ENCODE measurements around the gene CFAP46.
"Not testable (repeated sequence)": the region's sequence is repeated elsewhere in the genome, so short reads cannot be mapped to it uniquely, and the experiment has no call there.

The CFAP46 gene

GRCh38 chr10:132962623-132963429, 20.5 kb upstream of the CFAP46 start:
- DNase-seq (ENCODE audit: low spot score) = no peak

- DNase-seq (ENCODE audit: low spot score) = peak; percentile 63
These were observed 19.6 kb upstream of the CFAP46 start for GRCh38 chr10:132961787-132962622.

- no peak for DNase-seq (ENCODE audit: low spot score)
These were observed 19.0 kb upstream of the CFAP46 start for GRCh38 chr10:132961420-132961786.

- DNase-seq (ENCODE audit: low spot score) = no peak
These were observed 18.5 kb upstream of the CFAP46 start for GRCh38 chr10:132960631-132961419.

GRCh38 chr10:132960071-132960472, 17.7 kb upstream of the CFAP46 start:
- no peak for DNase-seq (ENCODE audit: low spot score)

GRCh38 chr10:132959559-132959961, 17.2 kb upstream of the CFAP46 start:
- DNase-seq (ENCODE audit: low spot score) = no peak

GRCh38 chr10:132958883-132959558, 16.7 kb upstream of the CFAP46 start:
- DNase-seq (ENCODE audit: low spot score) = no peak

GRCh38 chr10:132957981-132958882, 15.9 kb upstream of the CFAP46 start:
- no peak for DNase-seq (ENCODE audit: low spot score)

- no peak for DNase-seq (ENCODE audit: low spot score)
These were observed 14.8 kb upstream of the CFAP46 start for GRCh38 chr10:132957131-132957530.

GRCh38 chr10:132956259-132956658, 13.9 kb upstream of the CFAP46 start:
- not testable (repeated sequence) for DNase-seq (ENCODE audit: low spot score)

GRCh38 chr10:132955479-132955878, 13.1 kb upstream of the CFAP46 start:
- DNase-seq (ENCODE audit: low spot score) = no peak

- DNase-seq (ENCODE audit: low spot score) = no peak
These were observed 11.1 kb upstream of the CFAP46 start for GRCh38 chr10:132953428-132953827.

- DNase-seq (ENCODE audit: low spot score) = no peak
These were observed 9.6 kb upstream of the CFAP46 start for GRCh38 chr10:132951926-132952325.

- DNase-seq (ENCODE audit: low spot score) = no peak
These were observed 6.0 kb upstream of the CFAP46 start for GRCh38 chr10:132948351-132948750.

- DNase-seq (ENCODE audit: low spot score) = no peak
These were observed 5.5 kb upstream of the CFAP46 start for GRCh38 chr10:132947843-132948242.

GRCh38 chr10:132946806-132947546, 4.6 kb upstream of the CFAP46 start:
- DNase-seq (ENCODE audit: low spot score) = no peak

GRCh38 chr10:132946311-132946710, 3.9 kb upstream of the CFAP46 start:
- no peak for DNase-seq (ENCODE audit: low spot score)

- no peak for DNase-seq (ENCODE audit: low spot score)
These were observed 3.5 kb upstream of the CFAP46 start for GRCh38 chr10:132945894-132946255.

GRCh38 chr10:132945125-132945893, 2.9 kb upstream of the CFAP46 start:
- no peak for DNase-seq (ENCODE audit: low spot score)

All from putamen (tissue), 1 donor.